ENCODE results near the gene ABCF1.

ABCF1 gene

GRCh38 chr6:30635834-30636233, 64.6 kb downstream of the ABCF1 start:
- DNase-seq: no peak

GRCh38 chr6:30640481-30640880, 69.2 kb downstream of the ABCF1 start:
- no peak for DNase-seq

GRCh38 chr6:30641048-30641447, 69.8 kb downstream of the ABCF1 start:
- no peak for DNase-seq

All from NCI-H2227 treated with DMSO at 0.1 percent for 48 hours (cell line).